HepG2 (cell line): ENCODE results near the gene BAZ1A. TPM values are rescaled to one million over a fixed set of nuclear protein-coding genes. Genes with fewer than 3 reads are reported as not detected.
A peak's percentile ranks its signal among the peaks of the same experiment; 100 is the strongest.

Source experiments
- BCL6 ChIP-seq: IDR thresholded peaks from 2 replicates; pipeline ENCODE4 v1.6.1; 2016; ENCODE audit warnings: missing genetic modification reagents, missing compliant biosample characterization
- DNMT1 ChIP-seq: sonication (generic); formaldehyde crosslinking; IDR thresholded peaks from 2 replicates; pipeline ENCODE4 v1.5.1; 2020; ENCODE audit warnings: mild to moderate bottlenecking, missing genetic modification reagents
- FOXC1 ChIP-seq: sonication (generic); formaldehyde crosslinking; IDR thresholded peaks from 2 replicates; pipeline ENCODE4 v1.8.0; 2022; ENCODE audit warnings: mild to moderate bottlenecking, missing genetic modification reagents, borderline replicate concordance
- HOXA3 ChIP-seq: sonication (generic); formaldehyde crosslinking; IDR thresholded peaks from 2 replicates; pipeline ENCODE4 v1.5.0; 2020; ENCODE audit warnings: missing genetic modification reagents
- KMT2B ChIP-seq: IDR thresholded peaks from 2 replicates; pipeline ENCODE4 v1.6.1; 2016; ENCODE audit warnings: missing genetic modification reagents, missing compliant biosample characterization
- MED13 ChIP-seq: sonication (generic); formaldehyde crosslinking; IDR thresholded peaks from 2 replicates; pipeline ENCODE4 v1.5.0; 2020; ENCODE audit warnings: missing genetic modification reagents
- NONO ChIP-seq, 2 experiments: fragments of 450-650 bp in 1 of 2; sonication (generic) in 1 of 2; formaldehyde crosslinking in 1 of 2; IDR thresholded peaks in 1 of 2; conservative IDR thresholded peaks in 1 of 2; 2 replicates each; pipeline versions ENCODE4 v1.6.1 to v1.8.0; 2017 to 2022; ENCODE audit warnings: mild to moderate bottlenecking in 1 of 2, missing genetic modification reagents in 1 of 2, moderate library complexity in 1 of 2
- RXRA ChIP-seq: sonication (generic); formaldehyde crosslinking; IDR thresholded peaks from 2 replicates; pipeline ENCODE4 v1.5.1; 2020; ENCODE audit warnings: missing genetic modification reagents
- SATB2 ChIP-seq: sonication (generic); formaldehyde crosslinking; IDR thresholded peaks from 2 replicates; pipeline ENCODE4 v1.5.0; 2020; ENCODE audit warnings: missing genetic modification reagents
- SOX6 ChIP-seq, 2 experiments: fragments of 450-650 bp in 1 of 2; sonication (generic) in 1 of 2; formaldehyde crosslinking in 1 of 2; IDR thresholded peaks; 2 replicates each; pipeline versions ENCODE4 v1.4.0 to v1.6.1; 2017 to 2020; ENCODE audit warnings: antibody characterized with exemption in 1 of 2, mild to moderate bottlenecking in 1 of 2, missing genetic modification reagents in 1 of 2
- TGIF2 ChIP-seq: IDR thresholded peaks from 2 replicates; pipeline ENCODE4 v1.6.1; 2016; ENCODE audit warnings: control low read depth, missing compliant biosample characterization
- ZBTB7B ChIP-seq: sonication (generic); formaldehyde crosslinking; IDR thresholded peaks from 2 replicates; pipeline ENCODE4 v1.4.0; 2020; ENCODE audit warnings: missing genetic modification reagents
- ZNF317 ChIP-seq: sonication (generic); formaldehyde crosslinking; IDR thresholded peaks from 2 replicates; pipeline ENCODE4 v1.5.0; 2020; ENCODE audit warnings: mild to moderate bottlenecking, missing genetic modification reagents
- ZNF674 ChIP-seq: sonication (generic); formaldehyde crosslinking; IDR thresholded peaks from 2 replicates; pipeline ENCODE4 v1.5.0; 2020; ENCODE audit warnings: low read depth, mild to moderate bottlenecking, missing genetic modification reagents
- ZNF788 ChIP-seq: sonication (generic); formaldehyde crosslinking; IDR thresholded peaks from 2 replicates; pipeline ENCODE4 v1.5.0; 2020; ENCODE audit warnings: mild to moderate bottlenecking, missing genetic modification reagents, borderline replicate concordance
- polyA plus RNA-seq, 8 experiments: library from polyadenylated mRNA; depleted of rRNA in 3 of 8; stranded (reverse) in 7 of 8; unstranded in 1 of 8; fragments of >200 nt; fragmentation: Illumina TruSeq in 4 of 8; extraction: Trizol in 4 of 8; gene quantifications; 2 replicates each; pipeline versions ENCODE4 v1.2.1 to v1.2.3, GENCODE V29; 2011 to 2016; ENCODE audit warnings: low read depth in 4 of 8, missing spikeins in 1 of 8, mixed read lengths in 1 of 8; ENCODE audit not compliant: insufficient read depth in 1 of 8
- total RNA-seq, 5 experiments: library from RNA; depleted of rRNA; stranded (reverse); fragments of >200 nt; fragmentation: Illumina TruSeq; extraction: Trizol; gene quantifications; 2 replicates each; pipeline ENCODE4 v1.2.3, GENCODE V29; 2016; ENCODE audit warnings: low read depth in 1 of 5
- TF ChIP-seq, protein P1 (sequence below): sonication (generic); formaldehyde crosslinking; IDR thresholded peaks from 2 replicates; pipeline ENCODE4 v1.9.0; 2021; ENCODE audit warnings: missing genetic modification reagents, borderline replicate concordance
- TF ChIP-seq, protein P2 (sequence below): sonication (generic); formaldehyde crosslinking; IDR thresholded peaks from 2 replicates; pipeline ENCODE4 v1.8.0; 2022; ENCODE audit warnings: mild to moderate bottlenecking, missing genetic modification reagents, moderate library complexity
- TF ChIP-seq, protein P3 (sequence below): IDR thresholded peaks from 2 replicates; pipeline ENCODE4 v1.6.1; 2016
- TF ChIP-seq, protein P4 (sequence below): sonication (generic); formaldehyde crosslinking; IDR thresholded peaks from 2 replicates; pipeline ENCODE4 v1.8.1; 2023; ENCODE audit warnings: mild to moderate bottlenecking, missing genetic modification reagents
- TF ChIP-seq, protein P5 (sequence below): IDR thresholded peaks from 2 replicates; pipeline ENCODE4 v1.6.1; 2016; ENCODE audit warnings: mild to moderate bottlenecking

BAZ1A gene
- total and polyA plus RNA-seq, 2 of the 13 experiments (the other 11 are each of a cell fraction or from before 2014, with no cell fraction given) = 20.9 to 56.8 TPM

DNA sequence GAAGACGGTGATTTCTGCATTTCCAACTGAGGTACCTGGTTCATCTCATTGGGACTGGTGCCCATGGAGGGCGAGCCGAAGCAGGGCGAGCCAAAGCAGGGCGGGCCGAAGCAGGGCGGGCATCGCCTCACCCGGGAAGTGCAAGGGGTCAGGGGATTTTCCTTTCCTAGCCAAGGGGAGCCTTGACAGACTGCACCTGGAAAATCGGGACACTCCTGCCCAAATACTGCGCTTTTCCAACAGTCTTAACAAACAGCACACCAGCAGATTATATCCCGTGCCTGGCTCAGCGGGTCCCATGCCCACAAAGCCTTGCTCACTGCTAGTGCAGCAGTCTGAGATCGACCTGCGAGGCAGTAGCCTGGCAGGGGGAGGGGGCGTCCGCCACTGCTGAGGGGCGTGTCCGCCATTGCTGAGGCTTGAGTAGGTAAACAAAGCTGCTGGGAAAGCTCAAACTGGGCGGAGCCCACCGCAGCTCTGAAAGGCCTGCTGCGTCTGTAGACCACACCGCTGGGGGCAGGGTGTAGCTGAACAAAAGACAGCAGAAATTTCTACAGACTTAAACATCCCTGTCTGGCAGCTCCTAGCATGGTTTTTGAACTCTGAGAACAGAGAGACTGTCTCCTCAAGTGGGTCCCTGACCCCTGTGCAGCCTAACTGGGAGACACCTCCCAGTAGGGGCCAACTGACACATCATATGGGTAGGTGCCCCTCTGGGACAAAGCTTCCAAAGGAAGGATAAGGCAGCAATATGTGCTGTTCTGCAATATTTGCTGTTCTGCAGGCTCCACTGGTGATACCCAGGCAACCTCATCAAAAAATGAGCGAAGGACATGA is 77.2 kb downstream of the BAZ1A start (continued):
- TF ChIP-seq, protein P1, sequence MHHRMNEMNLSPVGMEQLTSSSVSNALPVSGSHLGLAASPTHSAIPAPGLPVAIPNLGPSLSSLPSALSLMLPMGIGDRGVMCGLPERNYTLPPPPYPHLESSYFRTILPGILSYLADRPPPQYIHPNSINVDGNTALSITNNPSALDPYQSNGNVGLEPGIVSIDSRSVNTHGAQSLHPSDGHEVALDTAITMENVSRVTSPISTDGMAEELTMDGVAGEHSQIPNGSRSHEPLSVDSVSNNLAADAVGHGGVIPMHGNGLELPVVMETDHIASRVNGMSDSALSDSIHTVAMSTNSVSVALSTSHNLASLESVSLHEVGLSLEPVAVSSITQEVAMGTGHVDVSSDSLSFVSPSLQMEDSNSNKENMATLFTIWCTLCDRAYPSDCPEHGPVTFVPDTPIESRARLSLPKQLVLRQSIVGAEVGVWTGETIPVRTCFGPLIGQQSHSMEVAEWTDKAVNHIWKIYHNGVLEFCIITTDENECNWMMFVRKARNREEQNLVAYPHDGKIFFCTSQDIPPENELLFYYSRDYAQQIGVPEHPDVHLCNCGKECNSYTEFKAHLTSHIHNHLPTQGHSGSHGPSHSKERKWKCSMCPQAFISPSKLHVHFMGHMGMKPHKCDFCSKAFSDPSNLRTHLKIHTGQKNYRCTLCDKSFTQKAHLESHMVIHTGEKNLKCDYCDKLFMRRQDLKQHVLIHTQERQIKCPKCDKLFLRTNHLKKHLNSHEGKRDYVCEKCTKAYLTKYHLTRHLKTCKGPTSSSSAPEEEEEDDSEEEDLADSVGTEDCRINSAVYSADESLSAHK = no peak
- TF ChIP-seq, protein P2, sequence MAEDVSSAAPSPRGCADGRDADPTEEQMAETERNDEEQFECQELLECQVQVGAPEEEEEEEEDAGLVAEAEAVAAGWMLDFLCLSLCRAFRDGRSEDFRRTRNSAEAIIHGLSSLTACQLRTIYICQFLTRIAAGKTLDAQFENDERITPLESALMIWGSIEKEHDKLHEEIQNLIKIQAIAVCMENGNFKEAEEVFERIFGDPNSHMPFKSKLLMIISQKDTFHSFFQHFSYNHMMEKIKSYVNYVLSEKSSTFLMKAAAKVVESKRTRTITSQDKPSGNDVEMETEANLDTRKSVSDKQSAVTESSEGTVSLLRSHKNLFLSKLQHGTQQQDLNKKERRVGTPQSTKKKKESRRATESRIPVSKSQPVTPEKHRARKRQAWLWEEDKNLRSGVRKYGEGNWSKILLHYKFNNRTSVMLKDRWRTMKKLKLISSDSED (CRISPR knock-in tag) = no peak
- TF ChIP-seq ZNF317 (no peak), RXRA (CRISPR knock-in tag) (peak; percentile 86), DNMT1 (no peak), TGIF2 (CRISPR knock-in tag) (no peak), SOX6 (IDR thresholded peaks at IDR 0.05) (no peak), SOX6 (CRISPR knock-in tag; IDR thresholded peaks at IDR 0.05) (peak; percentile 82), ZNF788 (peak; percentile 91; the same call in 1 of the 2 replicates), ZBTB7B (CRISPR knock-in tag) (peak; percentile 66), ZNF674 (CRISPR knock-in tag) (no peak), FOXC1 (no peak; the same call in 1 of the 2 replicates), HOXA3 (CRISPR knock-in tag) (peak; percentile 97), SATB2 (CRISPR knock-in tag) (0 out of 2 replicates have a peak, but pooled peaks have one; percentile 37), KMT2B (peak; percentile 79), MED13 (peak; percentile 52; the same call in 1 of the 2 replicates), BCL6 (CRISPR knock-in tag) (peak; percentile 67), NONO (IDR thresholded peaks at IDR 0.05) (no peak), NONO (CRISPR knock-in tag; conservative IDR thresholded peaks at IDR 0.05) (peak; percentile 84; the same call in 1 of the 2 replicates)
- TF ChIP-seq, protein P3, sequence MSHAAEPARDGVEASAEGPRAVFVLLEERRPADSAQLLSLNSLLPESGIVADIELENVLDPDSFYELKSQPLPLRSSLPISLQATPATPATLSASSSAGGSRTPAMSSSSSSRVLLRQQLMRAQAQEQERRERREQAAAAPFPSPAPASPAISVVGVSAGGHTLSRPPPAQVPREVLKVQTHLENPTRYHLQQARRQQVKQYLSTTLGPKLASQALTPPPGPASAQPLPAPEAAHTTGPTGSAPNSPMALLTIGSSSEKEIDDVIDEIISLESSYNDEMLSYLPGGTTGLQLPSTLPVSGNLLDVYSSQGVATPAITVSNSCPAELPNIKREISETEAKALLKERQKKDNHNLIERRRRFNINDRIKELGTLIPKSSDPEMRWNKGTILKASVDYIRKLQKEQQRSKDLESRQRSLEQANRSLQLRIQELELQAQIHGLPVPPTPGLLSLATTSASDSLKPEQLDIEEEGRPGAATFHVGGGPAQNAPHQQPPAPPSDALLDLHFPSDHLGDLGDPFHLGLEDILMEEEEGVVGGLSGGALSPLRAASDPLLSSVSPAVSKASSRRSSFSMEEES = no peak
- TF ChIP-seq, protein P4, sequence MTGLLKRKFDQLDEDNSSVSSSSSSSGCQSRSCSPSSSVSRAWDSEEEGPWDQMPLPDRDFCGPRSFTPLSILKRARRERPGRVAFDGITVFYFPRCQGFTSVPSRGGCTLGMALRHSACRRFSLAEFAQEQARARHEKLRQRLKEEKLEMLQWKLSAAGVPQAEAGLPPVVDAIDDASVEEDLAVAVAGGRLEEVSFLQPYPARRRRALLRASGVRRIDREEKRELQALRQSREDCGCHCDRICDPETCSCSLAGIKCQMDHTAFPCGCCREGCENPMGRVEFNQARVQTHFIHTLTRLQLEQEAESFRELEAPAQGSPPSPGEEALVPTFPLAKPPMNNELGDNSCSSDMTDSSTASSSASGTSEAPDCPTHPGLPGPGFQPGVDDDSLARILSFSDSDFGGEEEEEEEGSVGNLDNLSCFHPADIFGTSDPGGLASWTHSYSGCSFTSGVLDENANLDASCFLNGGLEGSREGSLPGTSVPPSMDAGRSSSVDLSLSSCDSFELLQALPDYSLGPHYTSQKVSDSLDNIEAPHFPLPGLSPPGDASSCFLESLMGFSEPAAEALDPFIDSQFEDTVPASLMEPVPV (CRISPR knock-in tag) = no peak
- TF ChIP-seq, protein P5, sequence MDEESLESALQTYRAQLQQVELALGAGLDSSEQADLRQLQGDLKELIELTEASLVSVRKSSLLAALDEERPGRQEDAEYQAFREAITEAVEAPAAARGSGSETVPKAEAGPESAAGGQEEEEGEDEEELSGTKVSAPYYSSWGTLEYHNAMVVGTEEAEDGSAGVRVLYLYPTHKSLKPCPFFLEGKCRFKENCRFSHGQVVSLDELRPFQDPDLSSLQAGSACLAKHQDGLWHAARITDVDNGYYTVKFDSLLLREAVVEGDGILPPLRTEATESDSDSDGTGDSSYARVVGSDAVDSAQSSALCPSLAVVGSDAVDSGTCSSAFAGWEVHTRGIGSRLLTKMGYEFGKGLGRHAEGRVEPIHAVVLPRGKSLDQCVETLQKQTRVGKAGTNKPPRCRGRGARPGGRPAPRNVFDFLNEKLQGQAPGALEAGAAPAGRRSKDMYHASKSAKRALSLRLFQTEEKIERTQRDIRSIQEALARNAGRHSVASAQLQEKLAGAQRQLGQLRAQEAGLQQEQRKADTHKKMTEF = peak; percentile 85; the same call in 1 of the 2 replicates
